Measurements from ENCODE around the gene EIF4G1.
"Not testable (repeated sequence)": the region's sequence is repeated elsewhere in the genome, so short reads cannot be mapped to it uniquely, and the experiment has no call there.

The EIF4G1 gene

DNA sequence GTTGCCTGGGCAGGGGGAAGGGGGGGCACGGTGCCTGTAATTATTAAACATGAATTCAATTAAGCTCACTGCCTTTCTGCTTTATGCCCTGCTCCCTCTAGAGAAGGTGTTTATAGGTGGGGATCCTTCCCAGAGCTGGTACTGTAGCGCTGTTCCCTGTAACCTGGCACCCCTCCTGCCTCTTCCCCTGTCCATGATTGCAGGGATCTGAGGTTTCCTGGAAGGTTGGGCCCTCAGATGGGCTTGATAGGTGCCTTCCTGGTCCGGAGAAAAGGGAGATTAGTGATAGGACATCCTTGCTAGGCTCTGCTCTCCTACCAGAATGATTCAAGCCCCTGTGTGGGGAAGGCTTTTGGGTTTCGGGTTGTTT is 20.9 kb downstream of the EIF4G1 start:
- no peak for DNase-seq

DNA sequence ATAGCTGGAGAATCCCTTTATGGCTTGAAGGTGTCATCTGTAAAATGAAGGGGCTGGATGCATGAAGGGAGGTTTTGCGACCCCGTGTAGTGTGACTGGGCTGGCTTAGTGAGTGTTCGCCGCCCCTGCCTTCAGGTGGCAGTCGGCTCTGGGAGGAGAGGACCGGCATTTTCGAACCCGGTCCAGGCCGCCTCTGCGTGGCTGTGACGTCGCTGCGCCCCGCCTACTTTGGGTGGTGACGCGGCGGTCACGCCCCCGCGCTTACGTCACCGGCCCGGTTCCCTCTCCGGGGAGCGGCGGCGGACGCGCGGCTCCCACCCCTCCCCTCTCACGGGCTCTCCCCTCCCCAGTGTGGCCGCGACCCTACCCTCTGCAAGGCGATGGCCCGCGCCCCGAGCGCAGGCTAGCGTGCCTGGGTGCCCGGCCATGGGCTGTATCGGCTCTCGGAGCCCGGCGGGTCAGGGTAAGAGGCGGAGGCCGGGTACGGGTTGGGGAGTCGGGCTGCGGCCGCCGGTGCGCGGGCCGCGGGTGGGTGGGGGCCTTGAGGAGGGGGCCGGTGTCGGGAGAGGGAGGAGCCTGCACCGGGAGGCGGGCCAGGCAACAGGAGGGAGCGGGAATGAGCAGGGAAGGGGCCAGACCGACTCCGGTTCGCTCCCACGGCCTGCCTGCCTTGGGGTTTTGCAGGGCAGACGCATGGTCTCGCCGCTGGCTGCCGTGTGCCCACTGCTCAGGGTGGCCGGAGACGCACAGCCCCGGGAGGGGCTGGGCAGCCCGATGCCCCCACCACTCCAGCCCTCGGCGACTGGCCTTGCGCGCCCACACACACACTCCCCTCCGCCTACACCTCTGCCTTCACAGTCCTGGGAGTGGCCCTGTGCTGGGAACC is 21.5 kb downstream of the EIF4G1 start:
- peak; percentile 87 for DNase-seq

DNA sequence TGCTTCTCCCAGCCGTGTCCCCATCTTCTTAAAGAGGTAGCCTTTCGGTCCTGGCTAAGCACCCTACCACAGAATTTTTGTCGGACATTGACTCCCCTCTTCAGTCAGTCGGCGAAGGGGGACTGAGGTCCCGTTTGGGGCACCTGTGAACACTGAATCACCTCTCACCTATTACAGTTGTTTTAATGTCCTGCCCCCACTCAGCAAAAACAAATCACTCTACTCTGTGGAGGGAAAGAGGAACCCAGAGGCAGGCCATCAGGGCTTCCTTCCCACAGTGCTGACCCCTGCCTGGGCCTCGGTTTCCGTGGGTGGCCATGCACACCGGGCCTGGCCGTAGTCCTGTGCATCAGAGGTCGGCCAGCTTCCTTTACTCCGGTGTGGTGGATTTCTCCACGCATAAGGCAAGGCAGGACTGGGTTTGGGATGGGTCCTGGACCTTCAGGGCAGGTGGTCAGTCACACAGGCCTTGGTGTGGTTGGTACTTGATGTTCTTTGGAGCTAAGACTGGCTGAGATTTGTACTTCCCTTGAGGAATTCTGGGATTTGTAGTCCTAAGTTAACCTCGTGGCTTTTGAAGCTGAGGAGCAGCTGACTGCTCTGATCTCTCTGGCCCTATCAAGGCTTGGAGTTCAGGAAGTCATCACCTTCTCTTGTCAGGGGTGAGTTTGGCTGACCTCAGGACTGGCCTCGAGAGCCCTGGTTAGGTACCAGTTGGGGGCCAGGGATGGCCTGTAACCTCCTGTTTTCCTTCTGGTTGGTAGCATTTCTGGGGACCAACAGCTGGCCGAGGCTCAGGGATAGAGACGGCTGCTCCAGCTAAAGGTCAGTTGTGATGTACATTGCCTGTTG is 22.4 kb downstream of the EIF4G1 start:
- no peak for DNase-seq

DNA sequence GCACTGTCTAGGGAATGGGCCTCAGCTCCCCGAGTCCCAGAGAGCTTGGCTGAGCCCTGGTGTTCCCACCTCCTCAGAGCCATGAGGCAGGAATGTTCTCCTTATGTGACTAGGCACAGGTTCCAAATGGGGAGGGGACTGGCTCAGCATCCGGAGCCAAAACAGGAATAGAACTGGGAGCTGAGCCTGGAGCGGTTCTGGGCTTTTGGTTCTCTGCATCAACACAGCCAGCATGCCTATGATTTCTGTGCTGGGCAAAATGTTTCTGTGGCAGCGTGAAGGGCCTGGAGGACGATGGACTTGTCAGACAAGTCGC is 23.0 kb downstream of the EIF4G1 start, which contains the start of gene FAM131A:
Gene FAM131A, plus strand, starts transcription at position 202 of the 316 bp plus-strand sequence. Its CDS starts 31 bp downstream, at position 233.
- no peak for DNase-seq

DNA sequence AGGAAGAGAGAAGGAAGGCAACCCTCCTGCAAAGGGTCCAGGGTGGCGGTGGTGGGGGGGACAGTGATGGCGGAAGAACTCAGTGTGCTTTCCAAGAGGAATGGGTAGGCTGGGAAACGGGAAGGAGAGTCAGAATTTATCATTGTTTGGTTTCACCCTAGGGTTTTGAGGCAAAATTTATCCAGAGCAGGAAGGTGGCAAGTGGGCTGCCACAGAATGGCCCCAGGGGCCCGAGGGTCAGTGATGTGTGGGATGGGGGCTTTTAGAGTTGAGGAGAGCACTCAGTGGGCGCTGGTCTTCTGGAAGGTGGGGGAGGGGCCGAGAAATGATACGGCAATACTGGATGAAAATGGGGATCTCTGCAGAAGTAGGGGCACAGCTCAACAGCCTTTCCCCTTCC is 23.6 kb downstream of the EIF4G1 start:
- no peak for DNase-seq

DNA sequence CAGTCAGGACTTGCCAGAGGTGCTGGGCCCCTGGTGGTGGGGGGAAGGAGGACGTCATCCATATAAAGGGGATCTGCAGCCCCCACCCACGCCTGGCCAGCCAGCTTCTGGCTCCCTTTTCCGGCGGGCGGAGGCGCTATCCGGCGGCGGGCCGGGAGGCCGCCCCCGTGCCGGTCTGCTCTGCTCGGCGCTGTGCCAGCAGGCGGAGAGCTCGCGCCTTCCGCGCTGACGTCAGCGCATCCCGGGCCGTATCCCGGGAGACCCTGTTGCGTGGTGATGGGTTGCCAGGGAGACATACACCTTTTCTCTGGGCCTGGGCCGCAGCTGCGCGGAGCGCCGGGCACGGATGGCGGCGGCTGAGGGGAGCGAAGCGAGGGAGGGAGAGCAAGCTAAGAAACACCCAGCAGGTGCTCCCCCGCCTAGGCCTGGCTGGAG is 24.1 kb downstream of the EIF4G1 start:
- no peak for DNase-seq

DNA sequence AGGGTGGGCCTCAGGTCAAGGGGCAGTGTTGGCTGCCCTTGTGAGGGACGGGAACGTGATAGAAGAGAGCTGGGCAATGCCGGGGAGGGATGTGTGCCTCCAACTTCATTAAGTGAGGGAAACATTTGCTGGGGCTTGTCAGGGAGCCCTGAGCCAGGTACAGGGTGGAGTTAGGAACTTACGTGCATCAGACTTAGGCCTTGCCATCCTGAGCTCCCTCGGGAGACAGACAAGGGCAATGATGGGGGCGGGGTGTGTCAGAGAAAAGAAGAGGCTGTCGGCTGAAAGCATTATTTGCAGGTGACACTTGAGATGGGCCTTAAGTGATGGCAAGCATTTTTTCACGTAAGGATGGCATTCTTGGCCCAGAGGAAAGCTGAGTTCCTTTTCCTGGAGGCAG is 24.6 kb downstream of the EIF4G1 start:
- DNase-seq = no peak

DNA sequence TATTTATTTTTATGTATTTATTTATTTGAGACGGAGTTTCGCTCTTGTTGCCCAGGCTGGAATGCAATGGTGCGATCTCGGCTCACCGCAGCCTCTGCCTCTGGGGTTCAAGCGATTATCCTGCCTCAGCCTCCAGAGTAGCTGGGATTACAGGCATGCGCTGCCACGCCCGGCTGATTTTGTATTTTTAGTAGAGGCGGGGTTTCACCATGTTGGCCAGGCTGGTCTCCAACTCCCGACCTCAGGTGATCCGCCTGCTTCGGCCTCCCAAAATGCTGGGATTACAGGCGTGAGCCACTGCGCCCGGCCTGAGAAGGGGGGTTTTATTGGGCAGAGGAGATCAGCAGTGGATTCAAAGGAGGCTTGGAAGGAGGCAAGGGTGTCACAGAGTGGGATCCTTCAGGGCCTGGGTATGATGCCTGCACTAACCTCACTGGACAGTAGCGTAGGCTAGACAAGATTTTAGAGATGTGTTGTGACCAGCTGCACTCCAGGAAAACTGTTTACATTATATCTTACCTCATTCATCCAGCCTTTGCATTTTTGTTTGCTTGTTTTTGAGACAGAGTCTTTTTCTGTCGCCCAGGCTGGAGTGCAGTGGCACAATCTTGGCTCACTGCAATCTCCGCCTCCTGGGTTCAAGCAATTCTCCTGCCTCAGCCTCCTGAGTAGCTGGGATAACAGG is 25.2 kb downstream of the EIF4G1 start:
- DNase-seq = not testable (repeated sequence)

DNA sequence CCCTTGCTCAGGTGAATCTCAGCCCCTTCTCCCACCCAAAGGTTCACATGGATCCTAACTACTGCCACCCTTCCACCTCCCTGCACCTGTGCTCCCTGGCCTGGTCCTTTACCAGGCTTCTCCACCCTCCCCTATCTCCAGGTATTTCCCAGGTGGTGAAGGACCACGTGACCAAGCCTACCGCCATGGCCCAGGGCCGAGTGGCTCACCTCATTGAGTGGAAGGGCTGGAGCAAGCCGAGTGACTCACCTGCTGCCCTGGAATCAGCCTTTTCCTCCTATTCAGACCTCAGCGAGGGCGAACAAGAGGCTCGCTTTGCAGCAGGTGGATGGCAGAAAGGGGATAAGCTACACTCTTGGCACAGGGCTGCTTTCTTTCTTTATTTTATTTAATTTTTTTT is 27.5 kb downstream of the EIF4G1 start:
- DNase-seq = no peak

DNA sequence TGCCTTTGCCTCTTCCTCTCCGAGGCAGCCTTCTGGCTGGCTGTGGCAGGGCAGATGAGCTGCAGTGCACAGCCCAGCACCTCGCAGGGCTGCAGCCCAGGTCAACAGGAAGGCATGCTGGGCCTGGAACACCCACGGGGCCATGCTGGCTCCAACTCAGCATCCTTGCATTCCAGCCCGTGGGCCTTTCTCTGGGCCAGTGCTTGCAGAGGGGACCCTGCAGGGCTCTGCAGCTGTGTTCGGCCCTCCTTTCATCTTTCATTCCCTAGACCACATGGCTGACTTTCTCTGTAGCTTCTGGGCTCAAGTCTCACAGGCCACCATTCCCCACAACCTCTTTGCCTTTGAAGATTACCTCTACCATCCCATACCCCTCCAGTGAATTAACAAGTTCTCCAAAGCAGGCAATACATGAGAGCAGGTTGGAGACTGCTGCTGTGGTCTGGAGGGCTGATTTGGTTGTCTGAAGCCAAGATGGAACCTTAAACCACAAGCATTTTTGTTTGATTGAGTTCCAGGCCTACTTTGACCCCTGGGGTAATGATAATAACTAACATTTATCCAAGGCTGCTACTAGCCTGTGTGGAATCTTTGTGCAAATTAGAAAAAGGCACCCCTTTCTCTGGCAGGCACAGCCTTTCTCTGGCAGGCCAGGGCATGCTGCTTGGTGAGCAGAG is 28.9 kb downstream of the EIF4G1 start:
- DNase-seq = no peak

DNA sequence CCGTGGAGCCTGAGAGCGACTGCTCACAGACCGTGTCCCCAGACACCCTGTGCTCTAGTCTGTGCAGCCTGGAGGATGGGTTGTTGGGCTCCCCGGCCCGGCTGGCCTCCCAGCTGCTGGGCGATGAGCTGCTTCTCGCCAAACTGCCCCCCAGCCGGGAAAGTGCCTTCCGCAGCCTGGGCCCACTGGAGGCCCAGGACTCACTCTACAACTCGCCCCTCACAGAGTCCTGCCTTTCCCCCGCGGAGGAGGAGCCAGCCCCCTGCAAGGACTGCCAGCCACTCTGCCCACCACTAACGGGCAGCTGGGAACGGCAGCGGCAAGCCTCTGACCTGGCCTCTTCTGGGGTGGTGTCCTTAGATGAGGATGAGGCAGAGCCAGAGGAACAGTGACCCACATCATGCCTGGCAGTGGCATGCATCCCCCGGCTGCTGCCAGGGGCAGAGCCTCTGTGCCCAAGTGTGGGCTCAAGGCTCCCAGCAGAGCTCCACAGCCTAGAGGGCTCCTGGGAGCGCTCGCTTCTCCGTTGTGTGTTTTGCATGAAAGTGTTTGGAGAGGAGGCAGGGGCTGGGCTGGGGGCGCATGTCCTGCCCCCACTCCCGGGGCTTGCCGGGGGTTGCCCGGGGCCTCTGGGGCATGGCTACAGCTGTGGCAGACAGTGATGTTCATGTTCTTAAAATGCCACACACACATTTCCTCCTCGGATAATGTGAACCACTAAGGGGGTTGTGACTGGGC is 30.3 kb downstream of the EIF4G1 start:
- no peak for DNase-seq

DNA sequence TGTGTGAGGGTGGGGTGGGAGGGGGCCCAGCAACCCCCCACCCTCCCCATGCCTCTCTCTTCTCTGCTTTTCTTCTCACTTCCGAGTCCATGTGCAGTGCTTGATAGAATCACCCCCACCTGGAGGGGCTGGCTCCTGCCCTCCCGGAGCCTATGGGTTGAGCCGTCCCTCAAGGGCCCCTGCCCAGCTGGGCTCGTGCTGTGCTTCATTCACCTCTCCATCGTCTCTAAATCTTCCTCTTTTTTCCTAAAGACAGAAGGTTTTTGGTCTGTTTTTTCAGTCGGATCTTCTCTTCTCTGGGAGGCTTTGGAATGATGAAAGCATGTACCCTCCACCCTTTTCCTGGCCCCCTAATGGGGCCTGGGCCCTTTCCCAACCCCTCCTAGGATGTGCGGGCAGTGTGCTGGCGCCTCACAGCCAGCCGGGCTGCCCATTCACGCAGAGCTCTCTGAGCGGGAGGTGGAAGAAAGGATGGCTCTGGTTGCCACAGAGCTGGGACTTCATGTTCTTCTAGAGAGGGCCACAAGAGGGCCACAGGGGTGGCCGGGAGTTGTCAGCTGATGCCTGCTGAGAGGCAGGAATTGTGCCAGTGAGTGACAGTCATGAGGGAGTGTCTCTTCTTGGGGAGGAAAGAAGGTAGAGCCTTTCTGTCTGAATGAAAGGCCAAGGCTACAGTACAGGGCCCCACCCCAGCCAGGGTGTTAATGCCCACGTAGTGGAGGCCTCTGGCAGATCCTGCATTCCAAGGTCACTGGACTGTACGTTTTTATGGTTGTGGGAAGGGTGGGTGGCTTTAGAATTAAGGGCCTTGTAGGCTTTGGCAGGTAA is 31.1 kb downstream of the EIF4G1 start:
- DNase-seq = no peak

DNA sequence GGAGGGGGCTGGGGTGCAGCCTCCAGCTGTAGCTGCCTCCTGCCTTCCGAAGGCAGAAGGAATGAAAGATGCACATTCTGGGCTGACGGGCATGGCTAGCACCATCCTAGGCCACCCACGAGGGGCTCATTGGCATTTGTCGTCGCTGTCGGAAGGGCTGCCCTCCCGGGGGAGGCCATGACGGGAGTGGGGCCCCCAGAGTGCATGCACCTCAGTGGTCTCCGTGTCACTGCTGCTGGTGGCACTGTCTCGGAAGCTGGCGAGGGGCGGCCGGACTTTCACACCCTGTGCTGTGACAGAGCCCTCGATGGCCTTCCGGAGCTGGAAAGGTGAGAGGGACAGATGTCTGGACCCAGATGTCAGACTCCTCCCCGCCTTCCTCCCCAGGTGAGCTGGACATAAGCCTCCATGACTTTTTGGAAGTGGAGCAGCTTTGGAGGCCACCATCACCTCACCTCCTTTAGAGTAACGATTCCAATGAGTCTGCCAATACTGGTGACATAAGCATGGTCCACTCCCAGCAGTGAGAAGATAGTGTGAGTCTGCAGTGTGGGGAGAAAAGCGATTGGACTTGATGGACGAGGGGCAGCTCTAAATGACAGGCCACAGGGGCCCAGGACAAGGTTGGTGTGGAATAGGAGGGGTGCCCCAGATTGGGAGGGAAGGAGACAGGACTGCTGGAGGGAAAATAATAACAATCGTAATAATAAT is 32.2 kb downstream of the EIF4G1 start:
- no peak for DNase-seq

DNA sequence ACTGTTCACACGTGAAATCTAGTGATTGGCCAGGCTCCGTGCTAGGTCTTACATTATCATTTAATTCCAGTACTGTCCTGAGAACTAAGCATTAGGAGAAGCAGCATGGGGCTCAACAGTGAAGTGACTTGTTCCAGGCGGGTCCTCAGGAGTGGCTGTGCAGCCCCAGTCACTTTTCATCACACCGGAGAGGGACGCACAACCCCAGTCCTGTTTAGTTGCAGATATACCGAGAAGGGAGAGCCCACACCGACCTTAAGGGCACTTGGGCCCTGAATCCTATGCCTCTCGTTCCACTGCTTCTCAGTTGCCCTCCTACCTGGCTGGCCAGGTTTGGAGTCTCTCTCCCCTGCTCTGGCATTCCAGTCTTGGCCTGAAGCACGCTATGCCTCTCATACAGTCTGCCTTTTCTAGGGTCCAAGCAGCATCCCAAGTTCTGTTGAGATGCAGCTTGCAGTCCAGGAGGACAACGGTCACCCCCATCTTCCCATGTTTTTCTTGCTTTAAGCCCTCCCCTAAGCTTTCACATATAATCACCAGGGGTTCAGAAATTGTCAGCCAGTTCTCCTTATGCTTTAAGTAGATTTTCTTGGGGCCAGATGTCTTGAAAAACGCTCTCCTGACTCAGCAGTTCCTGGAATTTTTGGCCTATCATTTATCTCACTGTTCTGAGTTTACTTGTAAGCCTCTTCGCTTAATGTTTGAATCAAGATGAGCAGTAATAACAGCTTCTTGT is 33.1 kb downstream of the EIF4G1 start:
- DNase-seq = no peak

DNA sequence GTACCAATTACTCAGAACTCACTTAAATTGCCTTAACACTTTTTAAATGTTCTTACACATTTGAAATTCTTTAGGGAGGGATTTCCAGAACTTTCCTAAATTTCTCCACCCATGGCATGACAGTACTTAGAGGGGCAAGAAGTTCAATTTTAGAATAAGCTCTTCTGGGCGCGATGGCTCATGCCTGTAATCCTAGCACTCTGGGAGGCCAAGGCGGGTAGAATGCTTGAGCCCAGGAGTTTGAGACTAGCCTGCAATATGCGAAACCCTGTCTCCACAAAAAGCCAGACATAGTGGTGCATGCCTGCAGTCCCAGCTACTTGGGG is 33.6 kb downstream of the EIF4G1 start:
- DNase-seq = no peak

DNA sequence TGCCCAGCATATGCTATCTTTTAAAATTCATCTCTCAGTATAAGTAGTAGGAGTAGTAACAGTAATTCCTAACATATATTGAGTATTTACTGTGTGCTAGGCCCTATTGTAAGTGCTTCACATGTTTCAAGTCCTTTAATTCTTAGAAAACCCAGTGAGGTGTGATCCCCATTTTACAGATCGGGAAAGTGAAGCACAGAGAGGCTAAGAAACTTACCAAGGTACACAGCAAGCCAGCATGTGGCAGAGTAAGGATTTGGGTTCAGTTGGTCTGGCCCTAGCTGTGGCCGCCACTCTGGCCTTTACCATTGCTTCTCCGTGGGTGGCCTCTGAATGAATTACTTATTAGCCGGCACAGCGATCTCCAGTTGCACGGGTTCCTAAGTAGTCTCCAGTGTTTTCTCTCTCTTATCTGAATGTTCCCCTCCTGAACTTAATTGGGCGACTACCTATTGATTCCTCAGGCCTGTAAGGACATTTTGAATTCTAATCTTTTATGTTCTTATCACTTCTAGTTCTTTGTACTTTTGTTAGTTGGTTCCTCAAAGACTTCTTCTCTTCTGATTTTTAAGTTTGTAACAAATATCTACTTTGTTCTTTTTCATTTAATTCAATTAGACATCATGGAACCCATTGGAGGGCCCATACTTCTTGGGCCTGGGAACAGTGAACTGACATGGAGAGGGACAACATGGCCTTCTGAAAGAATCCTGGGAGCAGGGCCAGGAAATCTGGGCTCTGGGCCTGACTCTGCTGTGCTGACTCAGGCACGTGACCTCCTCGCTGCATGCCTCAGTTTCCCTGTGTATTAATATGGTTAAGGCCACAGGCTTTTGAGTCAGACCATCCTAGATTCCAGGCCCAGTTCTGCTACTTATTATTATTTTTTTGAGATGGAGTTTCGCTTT is 35.4 kb downstream of the EIF4G1 start:
- no peak for DNase-seq

DNA sequence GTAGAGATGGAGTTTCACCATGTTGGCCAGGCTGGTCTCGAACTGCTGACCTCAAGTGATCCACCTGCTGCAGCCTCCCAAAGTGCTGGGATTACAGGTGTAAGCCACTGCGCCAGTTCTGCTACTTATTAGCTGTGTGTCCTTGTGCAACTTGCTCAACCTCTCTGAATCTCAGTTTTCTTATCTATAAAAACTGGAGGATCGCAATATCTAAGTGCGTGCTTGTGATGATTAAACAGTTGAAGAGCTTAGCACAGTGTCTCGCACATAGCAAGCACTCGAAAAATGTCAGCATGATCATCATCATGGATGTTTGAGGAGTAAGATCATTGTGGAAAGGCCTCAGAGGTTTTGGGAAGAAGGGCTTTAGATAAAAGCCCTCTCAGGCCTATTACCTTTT is 36.2 kb downstream of the EIF4G1 start:
- no peak for DNase-seq

DNA sequence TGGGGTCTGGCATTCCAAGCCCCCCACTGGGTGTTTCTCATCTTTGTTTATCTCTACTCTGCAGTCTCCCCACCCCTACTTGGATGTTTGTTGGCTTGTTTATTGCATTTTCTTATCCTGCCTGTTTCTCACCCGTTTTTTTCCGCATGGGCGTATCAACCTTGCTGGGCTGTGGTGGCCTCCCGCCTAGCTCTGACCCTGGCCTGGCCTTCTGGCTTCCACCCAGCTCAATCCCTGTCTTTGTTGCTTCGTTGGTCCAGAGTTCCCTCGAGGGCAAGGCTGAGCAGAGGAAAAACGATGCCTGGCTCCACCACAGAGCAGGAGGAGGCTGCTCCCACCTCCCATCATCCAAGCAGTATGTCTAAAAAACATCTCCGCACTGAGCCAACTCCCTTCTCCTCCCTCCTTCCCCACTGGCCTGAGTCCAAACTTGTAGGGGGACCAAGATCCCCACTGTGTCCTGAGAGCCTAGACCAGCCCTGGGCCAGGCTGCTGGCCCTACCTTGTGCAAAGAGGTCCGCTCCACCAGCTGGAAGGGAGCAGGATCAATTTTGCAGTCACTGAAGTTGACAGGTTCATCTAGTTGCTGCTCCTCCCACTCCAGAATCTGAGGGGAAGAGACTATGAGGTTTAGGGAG is 37.2 kb downstream of the EIF4G1 start:
- no peak for DNase-seq
